PC-3 (cell line): Measurements from ENCODE around the gene PLK5.

ENCODE experiments used
- CTCF ChIP-seq: fragments of 300-600 bp; sonication (generic); conservative IDR thresholded peaks from 2 replicates; pipeline ENCODE4 v1.5.1; 2017; ENCODE audit warnings: antibody characterized with exemption, low read depth, mild to moderate bottlenecking, low read length
- EZH2 ChIP-seq: fragments of 300-600 bp; sonication (generic); IDR thresholded peaks from one replicate; pipeline ENCODE4 v1.6.1; 2017; ENCODE audit warnings: antibody characterized with exemption, mild to moderate bottlenecking, low read length; ENCODE audit not compliant: unreplicated experiment
- EZH2phosphoT487 ChIP-seq: fragments of 300-600 bp; sonication (generic); IDR thresholded peaks from 2 replicates; pipeline ENCODE4 v1.6.1; 2018; ENCODE audit warnings: mild to moderate bottlenecking, antibody characterized with exemption, low read length, borderline replicate concordance

- TF ChIP-seq CTCF = no peak
- no peak for TF ChIP-seq EZH2
- no peak for TF ChIP-seq EZH2phosphoT487
These were observed 49.0 kb upstream of the PLK5 start for GRCh38 chr19:1474765-1475351.
